DMS153 treated with DMSO at 0.1 percent for 48 hours (cell line): ENCODE data around the gene ASB1.

ENCODE experiments used
- DNase-seq: peaks from one replicate; lab custom pipeline; 2025; ENCODE audit not compliant: unreplicated experiment; lab: John Stamatoyannopoulos, UW

ASB1 gene

GRCh38 chr2:238422285-238422684, 4.4 kb upstream of the ASB1 start:
- no peak for DNase-seq

- no peak for DNase-seq
Observed at GRCh38 chr2:238422940-238423339, 3.8 kb upstream of the ASB1 start.

GRCh38 chr2:238423561-238424312, 3.0 kb upstream of the ASB1 start:
- no peak for DNase-seq

GRCh38 chr2:238424313-238424700, 2.4 kb upstream of the ASB1 start:
- DNase-seq, result no peak

GRCh38 chr2:238425505-238425978, 1.2 kb upstream of the ASB1 start:
- DNase-seq, result no peak

- DNase-seq, result no peak
Observed at GRCh38 chr2:238425979-238426567, 654 bp upstream of the ASB1 start.

- no peak for DNase-seq
Observed at GRCh38 chr2:238427435-238428162, 872 bp downstream of the ASB1 start.

GRCh38 chr2:238428866-238429265, 2.1 kb downstream of the ASB1 start:
- no peak for DNase-seq

GRCh38 chr2:238430781-238431180, 4.1 kb downstream of the ASB1 start:
- DNase-seq, result no peak

GRCh38 chr2:238431456-238431855, 4.7 kb downstream of the ASB1 start:
- no peak for DNase-seq

GRCh38 chr2:238433300-238433915, 6.7 kb downstream of the ASB1 start:
- no peak for DNase-seq

- no peak for DNase-seq
Observed at GRCh38 chr2:238433941-238434845, 7.5 kb downstream of the ASB1 start.

GRCh38 chr2:238434846-238435751, 8.4 kb downstream of the ASB1 start:
- DNase-seq, result no peak

GRCh38 chr2:238435752-238436096, 9.0 kb downstream of the ASB1 start:
- DNase-seq, result no peak

- DNase-seq, result no peak
Observed at GRCh38 chr2:238438856-238439849, 12.4 kb downstream of the ASB1 start.

- no peak for DNase-seq
Observed at GRCh38 chr2:238439917-238440316, 13.2 kb downstream of the ASB1 start.

GRCh38 chr2:238440331-238440730, 13.6 kb downstream of the ASB1 start:
- no peak for DNase-seq

GRCh38 chr2:238440767-238441166, 14.0 kb downstream of the ASB1 start:
- no peak for DNase-seq
